SK-N-SH treated with all-trans-retinoic acid at 6 μM for 48 hours (cell line): Measurements from ENCODE around the gene CDK10.

Experiments
- ATAC-seq: fragments of 200-7000 bp; cut with Tn5 transposase; 3 replicates; pipeline ENCODE4 v1.9.1; 2020; ENCODE audit warnings: mild to moderate bottlenecking, moderate library complexity
- ARNTL ChIP-seq: fragments of 450-650 bp; formaldehyde crosslinking; IDR thresholded peaks from 2 replicates; pipeline ENCODE4 v1.5.0; 2020; ENCODE audit warnings: low read depth, mild to moderate bottlenecking, moderate library complexity, borderline replicate concordance
- BACH2 ChIP-seq: fragments of 250-450 bp; sonication (Bioruptor Pico); IDR thresholded peaks from 2 replicates; pipeline ENCODE4 v1.9.0; 2021; ENCODE audit warnings: mild to moderate bottlenecking, borderline replicate concordance
- CSDC2 ChIP-seq: fragments of 250-450 bp; sonication (Bioruptor Pico); IDR thresholded peaks from 2 replicates; pipeline ENCODE4 v1.5.0; 2020; ENCODE audit warnings: mild to moderate bottlenecking, moderate library complexity
- CSRNP3 ChIP-seq: fragments of 250-450 bp; sonication (Bioruptor Pico); IDR thresholded peaks from 2 replicates; pipeline ENCODE4 v1.5.1; 2021; ENCODE audit warnings: mild to moderate bottlenecking, moderate library complexity
- ESRRG ChIP-seq: fragments of 250-450 bp; sonication (Bioruptor Pico); IDR thresholded peaks from 2 replicates; pipeline ENCODE4 v1.6.1; 2021; ENCODE audit warnings: mild to moderate bottlenecking
- GLIS3 ChIP-seq: fragments of 250-450 bp; sonication (Bioruptor Pico); IDR thresholded peaks from 2 replicates; pipeline ENCODE4 v1.5.0; 2020; ENCODE audit warnings: mild to moderate bottlenecking, moderate library complexity
- ISL1 ChIP-seq: fragments of 250-450 bp; sonication (Bioruptor Pico); IDR thresholded peaks from 2 replicates; pipeline ENCODE4 v2.1.2; 2022; ENCODE audit warnings: mild to moderate bottlenecking, moderate library complexity
- OSR1 ChIP-seq: fragments of 250-450 bp; sonication (Bioruptor Pico); IDR thresholded peaks from 2 replicates; pipeline ENCODE4 v1.8.0; 2022; ENCODE audit warnings: moderate library complexity, mild to moderate bottlenecking, inconsistent platforms
- PATZ1 ChIP-seq: fragments of 250-450 bp; sonication (Bioruptor Pico); IDR thresholded peaks from 2 replicates; pipeline ENCODE4 v1.8.0; 2020; ENCODE audit warnings: mild to moderate bottlenecking, moderate library complexity, borderline replicate concordance
- POU6F1 ChIP-seq: fragments of 250-450 bp; sonication (Bioruptor Pico); IDR thresholded peaks from 2 replicates; pipeline ENCODE4 v1.8.0; 2021; ENCODE audit warnings: low read depth, mild to moderate bottlenecking, moderate library complexity, borderline replicate concordance
- PPARA ChIP-seq: fragments of 250-450 bp; sonication (Bioruptor Pico); IDR thresholded peaks from 2 replicates; pipeline ENCODE4 v1.5.0; 2020; ENCODE audit warnings: mild to moderate bottlenecking, borderline replicate concordance
- RARB ChIP-seq: fragments of 250-450 bp; sonication (Bioruptor Pico); IDR thresholded peaks from 2 replicates; pipeline ENCODE4 v1.8.0; 2021; ENCODE audit warnings: mild to moderate bottlenecking, moderate library complexity
- SNAI2 ChIP-seq: fragments of 250-450 bp; sonication (Bioruptor Pico); IDR thresholded peaks from 2 replicates; pipeline ENCODE4 v1.5.0; 2020; ENCODE audit warnings: mild to moderate bottlenecking, moderate library complexity
- TCF4 ChIP-seq: fragments of 250-450 bp; sonication (Bioruptor Pico); IDR thresholded peaks from 2 replicates; pipeline ENCODE4 v1.8.0; 2021; ENCODE audit warnings: mild to moderate bottlenecking, moderate library complexity, borderline replicate concordance
- TOX ChIP-seq: fragments of 250-450 bp; sonication (Bioruptor Pico); IDR thresholded peaks from 2 replicates; pipeline ENCODE4 v1.8.0; 2021; ENCODE audit warnings: mild to moderate bottlenecking, moderate library complexity, borderline replicate concordance
- TSHZ2 ChIP-seq: fragments of 250-450 bp; sonication (Bioruptor Pico); IDR thresholded peaks from 2 replicates; pipeline ENCODE4 v1.5.0; 2020; ENCODE audit warnings: mild to moderate bottlenecking, moderate library complexity
- ZC3H10 ChIP-seq: fragments of 250-450 bp; sonication (Bioruptor Pico); IDR thresholded peaks from 2 replicates; pipeline ENCODE4 v1.5.1; 2021; ENCODE audit warnings: mild to moderate bottlenecking, moderate library complexity
- ZFP3 ChIP-seq: fragments of 250-450 bp; sonication (Bioruptor Pico); IDR thresholded peaks from 2 replicates; pipeline ENCODE4 v1.5.0; 2020; ENCODE audit warnings: mild to moderate bottlenecking, moderate library complexity
- ZFP30 ChIP-seq: fragments of 450-650 bp; formaldehyde crosslinking; IDR thresholded peaks from 2 replicates; pipeline ENCODE4 v1.5.0; 2022; ENCODE audit warnings: mild to moderate bottlenecking, moderate library complexity
- ZNF565 ChIP-seq: fragments of 450-650 bp; formaldehyde crosslinking; conservative IDR thresholded peaks from 2 replicates; pipeline ENCODE4 v1.5.0; 2020; ENCODE audit warnings: low read depth, mild to moderate bottlenecking, moderate library complexity
- ZNF70 ChIP-seq: fragments of 450-650 bp; formaldehyde crosslinking; IDR thresholded peaks from 2 replicates; pipeline ENCODE4 v1.5.0; 2020; ENCODE audit warnings: mild to moderate bottlenecking, moderate library complexity
- ZNF8 ChIP-seq: fragments of 450-650 bp; formaldehyde crosslinking; IDR thresholded peaks from 2 replicates; pipeline ENCODE4 v1.5.0; 2020; ENCODE audit warnings: mild to moderate bottlenecking, moderate library complexity

Gene CDK10

GRCh38 chr16:89723279-89724250 is 37.1 kb downstream of the CDK10 start (continued):
- TF ChIP-seq POU6F1 (no peak), OSR1 (CRISPR knock-in tag) (no peak), TCF4 (CRISPR knock-in tag) (no peak), ZFP3 (CRISPR knock-in tag) (no peak)

GRCh38 chr16:89727406-89728120 is 41.1 kb downstream of the CDK10 start:
- ATAC-seq = no peak
- TF ChIP-seq ZFP3 (CRISPR knock-in tag) (no peak), ARNTL (CRISPR knock-in tag) (no peak), RARB (CRISPR knock-in tag) (no peak), ZNF70 (CRISPR knock-in tag) (no peak), CSDC2 (no peak), ESRRG (CRISPR knock-in tag) (no peak), PPARA (CRISPR knock-in tag) (no peak), SNAI2 (CRISPR knock-in tag) (no peak), TOX (CRISPR knock-in tag) (no peak), PATZ1 (CRISPR knock-in tag) (no peak), ZFP30 (CRISPR knock-in tag) (no peak), ZC3H10 (CRISPR knock-in tag) (no peak), BACH2 (CRISPR knock-in tag) (no peak), ZNF8 (CRISPR knock-in tag) (no peak), CSRNP3 (CRISPR knock-in tag) (no peak), ZNF565 (CRISPR knock-in tag) (no peak), ISL1 (CRISPR knock-in tag) (no peak), GLIS3 (CRISPR knock-in tag) (no peak)

- no peak for ATAC-seq
- no peak for TF ChIP-seq ISL1 (CRISPR knock-in tag)
- no peak for TF ChIP-seq OSR1 (CRISPR knock-in tag)
- no peak for TF ChIP-seq TSHZ2 (CRISPR knock-in tag)
- TF ChIP-seq RARB (CRISPR knock-in tag) = no peak
- no peak for TF ChIP-seq CSRNP3 (CRISPR knock-in tag)
- no peak for TF ChIP-seq SNAI2 (CRISPR knock-in tag)
Observed at GRCh38 chr16:89729293-89729692, 42.8 kb downstream of the CDK10 start.
